ENCODE measurements around the gene NKX6-2.

The NKX6-2 gene

GRCh38 chr10:132746386-132746785, 39.6 kb downstream of the NKX6-2 start:
- TF ChIP-seq MAX (IDR thresholded peaks at IDR 0.05): no peak
- TF ChIP-seq CREB1 (IDR thresholded peaks at IDR 0.05; ENCODE audit: low read depth): no peak
- TF ChIP-seq ZBTB7A (IDR thresholded peaks at IDR 0.05; ENCODE audit: low read depth): no peak
- no peak for TF ChIP-seq CEBPB (IDR thresholded peaks at IDR 0.05)
- no peak for TF ChIP-seq FOXM1 (IDR thresholded peaks at IDR 0.05; ENCODE audit: borderline replicate concordance, low read depth)

- TF ChIP-seq CREB1 (IDR thresholded peaks at IDR 0.05; ENCODE audit: low read depth) (no peak), MAX (IDR thresholded peaks at IDR 0.05) (no peak)
Observed at GRCh38 chr10:132745971-132746370, 40.0 kb downstream of the NKX6-2 start.

DNA sequence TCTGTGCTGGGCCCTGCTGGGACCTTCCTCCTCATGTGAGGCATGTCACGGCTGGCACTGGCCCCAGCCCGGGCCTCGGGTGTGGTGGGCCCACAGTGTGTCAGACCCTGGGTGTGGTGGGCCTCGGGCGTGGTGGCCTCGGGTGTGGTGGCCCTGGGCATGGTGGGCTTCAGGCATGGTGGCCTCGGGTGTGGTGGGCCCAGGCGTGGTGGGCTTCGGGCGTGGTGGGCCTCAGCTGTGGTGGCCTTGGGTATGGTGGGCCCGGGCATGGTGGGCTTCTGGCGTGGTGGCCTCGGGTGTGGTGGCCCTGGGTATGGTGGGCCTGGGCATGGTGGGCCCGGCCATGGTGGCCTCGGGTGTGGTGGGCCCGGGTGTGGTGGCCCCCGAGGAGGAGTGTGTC, 40.4 kb downstream of the NKX6-2 start:
- TF ChIP-seq YY1 (IDR thresholded peaks at IDR 0.05; ENCODE audit: low read depth): no peak
- no peak for TF ChIP-seq TEAD4 (IDR thresholded peaks at IDR 0.05)
- TF ChIP-seq NFIC (IDR thresholded peaks at IDR 0.05): no peak

GRCh38 chr10:132744839-132745238, 41.1 kb downstream of the NKX6-2 start:
- no peak for TF ChIP-seq CEBPB (IDR thresholded peaks at IDR 0.05)

GRCh38 chr10:132743925-132744490, 41.9 kb downstream of the NKX6-2 start:
- TF ChIP-seq RAD21 (IDR thresholded peaks at IDR 0.05; ENCODE audit: low read depth): no peak
- TF ChIP-seq FOXM1 (IDR thresholded peaks at IDR 0.05; ENCODE audit: borderline replicate concordance, low read depth): no peak
- no peak for TF ChIP-seq TEAD4 (IDR thresholded peaks at IDR 0.05)
- TF ChIP-seq TAF1 (IDR thresholded peaks at IDR 0.05; ENCODE audit: low read depth): no peak
- TF ChIP-seq CREB1 (IDR thresholded peaks at IDR 0.05; ENCODE audit: low read depth): no peak
- no peak for TF ChIP-seq YY1 (IDR thresholded peaks at IDR 0.05; ENCODE audit: low read depth)
- TF ChIP-seq EP300 (IDR thresholded peaks at IDR 0.05; ENCODE audit: borderline replicate concordance): no peak
- TF ChIP-seq, protein P1, sequence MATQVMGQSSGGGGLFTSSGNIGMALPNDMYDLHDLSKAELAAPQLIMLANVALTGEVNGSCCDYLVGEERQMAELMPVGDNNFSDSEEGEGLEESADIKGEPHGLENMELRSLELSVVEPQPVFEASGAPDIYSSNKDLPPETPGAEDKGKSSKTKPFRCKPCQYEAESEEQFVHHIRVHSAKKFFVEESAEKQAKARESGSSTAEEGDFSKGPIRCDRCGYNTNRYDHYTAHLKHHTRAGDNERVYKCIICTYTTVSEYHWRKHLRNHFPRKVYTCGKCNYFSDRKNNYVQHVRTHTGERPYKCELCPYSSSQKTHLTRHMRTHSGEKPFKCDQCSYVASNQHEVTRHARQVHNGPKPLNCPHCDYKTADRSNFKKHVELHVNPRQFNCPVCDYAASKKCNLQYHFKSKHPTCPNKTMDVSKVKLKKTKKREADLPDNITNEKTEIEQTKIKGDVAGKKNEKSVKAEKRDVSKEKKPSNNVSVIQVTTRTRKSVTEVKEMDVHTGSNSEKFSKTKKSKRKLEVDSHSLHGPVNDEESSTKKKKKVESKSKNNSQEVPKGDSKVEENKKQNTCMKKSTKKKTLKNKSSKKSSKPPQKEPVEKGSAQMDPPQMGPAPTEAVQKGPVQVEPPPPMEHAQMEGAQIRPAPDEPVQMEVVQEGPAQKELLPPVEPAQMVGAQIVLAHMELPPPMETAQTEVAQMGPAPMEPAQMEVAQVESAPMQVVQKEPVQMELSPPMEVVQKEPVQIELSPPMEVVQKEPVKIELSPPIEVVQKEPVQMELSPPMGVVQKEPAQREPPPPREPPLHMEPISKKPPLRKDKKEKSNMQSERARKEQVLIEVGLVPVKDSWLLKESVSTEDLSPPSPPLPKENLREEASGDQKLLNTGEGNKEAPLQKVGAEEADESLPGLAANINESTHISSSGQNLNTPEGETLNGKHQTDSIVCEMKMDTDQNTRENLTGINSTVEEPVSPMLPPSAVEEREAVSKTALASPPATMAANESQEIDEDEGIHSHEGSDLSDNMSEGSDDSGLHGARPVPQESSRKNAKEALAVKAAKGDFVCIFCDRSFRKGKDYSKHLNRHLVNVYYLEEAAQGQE (IDR thresholded peaks at IDR 0.05; ENCODE audit: low read depth): no peak
- no peak for TF ChIP-seq MAX (IDR thresholded peaks at IDR 0.05)
- no peak for TF ChIP-seq CEBPB (IDR thresholded peaks at IDR 0.05)
- no peak for TF ChIP-seq TCF12 (IDR thresholded peaks at IDR 0.05; ENCODE audit: low read depth)
- no peak for TF ChIP-seq EGR1 (IDR thresholded peaks at IDR 0.05)
- no peak for TF ChIP-seq USF1 (IDR thresholded peaks at IDR 0.05)

DNA sequence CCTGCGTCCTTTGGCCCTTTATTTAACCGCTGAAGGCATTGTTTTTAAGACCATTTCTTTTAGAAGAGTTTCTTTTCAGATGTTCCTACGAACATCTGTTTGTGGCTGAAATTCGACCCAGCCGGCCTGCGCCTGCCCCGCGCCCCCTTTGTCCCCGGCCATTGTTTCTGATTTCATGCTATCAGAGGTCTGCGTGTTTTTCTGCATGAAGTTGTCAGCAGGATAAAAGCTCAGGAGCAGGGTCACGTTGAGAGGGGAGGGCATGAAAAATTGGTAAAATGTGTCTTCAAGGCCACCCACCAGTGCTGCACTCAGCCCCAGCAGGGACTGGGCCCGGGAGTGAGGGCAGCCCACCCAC, 43.1 kb downstream of the NKX6-2 start:
- no peak for TF ChIP-seq YY1 (IDR thresholded peaks at IDR 0.05; ENCODE audit: low read depth)
- TF ChIP-seq ZBTB7A (IDR thresholded peaks at IDR 0.05; ENCODE audit: low read depth): no peak
- no peak for TF ChIP-seq EP300 (IDR thresholded peaks at IDR 0.05; ENCODE audit: borderline replicate concordance)
- no peak for TF ChIP-seq CREB1 (IDR thresholded peaks at IDR 0.05; ENCODE audit: low read depth)
- TF ChIP-seq NFIC (IDR thresholded peaks at IDR 0.05): no peak
- TF ChIP-seq USF1 (IDR thresholded peaks at IDR 0.05): no peak
- no peak for TF ChIP-seq TAF1 (IDR thresholded peaks at IDR 0.05; ENCODE audit: low read depth)
- no peak for TF ChIP-seq EGR1 (IDR thresholded peaks at IDR 0.05)
- no peak for TF ChIP-seq RAD21 (IDR thresholded peaks at IDR 0.05; ENCODE audit: low read depth)
- no peak for TF ChIP-seq FOXM1 (IDR thresholded peaks at IDR 0.05; ENCODE audit: borderline replicate concordance, low read depth)
- TF ChIP-seq TCF12 (IDR thresholded peaks at IDR 0.05; ENCODE audit: low read depth): no peak
- TF ChIP-seq TEAD4 (IDR thresholded peaks at IDR 0.05): no peak
- no peak for TF ChIP-seq CEBPB (IDR thresholded peaks at IDR 0.05)
- TF ChIP-seq, protein P1 (IDR thresholded peaks at IDR 0.05; ENCODE audit: low read depth): no peak

Data from Ishikawa (cell line).